HEK293T (cell line): ENCODE measurements around the gene BIN1.

Source experiments
- BHLHE40 ChIP-seq: fragments of 450-650 bp; IDR thresholded peaks from 2 replicates; pipeline ENCODE4 v1.6.1; 2016; ENCODE audit warnings: mild to moderate bottlenecking, moderate library complexity, borderline replicate concordance
- ELF4 ChIP-seq: fragments of 450-650 bp; IDR thresholded peaks from 2 replicates; pipeline ENCODE4 v1.6.1; 2017; ENCODE audit warnings: antibody characterized with exemption
- FOXK2 ChIP-seq: fragments of 450-650 bp; IDR thresholded peaks from 2 replicates; pipeline ENCODE4 v1.6.1; 2016; ENCODE audit warnings: mild to moderate bottlenecking
- LEF1 ChIP-seq: fragments of 450-650 bp; IDR thresholded peaks from 2 replicates; pipeline ENCODE4 v1.6.1; 2017; ENCODE audit warnings: mild to moderate bottlenecking, borderline replicate concordance
- SP1 ChIP-seq: fragments of 450-650 bp; IDR thresholded peaks from 2 replicates; pipeline ENCODE4 v1.6.1; 2017
- SUZ12 ChIP-seq: fragments of 450-650 bp; IDR thresholded peaks from 2 replicates; pipeline ENCODE4 v1.6.1; 2016; ENCODE audit warnings: mild to moderate bottlenecking
- TARDBP ChIP-seq: fragments of 450-650 bp; IDR thresholded peaks from 2 replicates; pipeline ENCODE4 v1.6.1; 2016
- TF ChIP-seq, protein P1 (sequence below): fragments of 450-650 bp; IDR thresholded peaks from 2 replicates; pipeline ENCODE4 v1.6.1; 2016

DNA sequence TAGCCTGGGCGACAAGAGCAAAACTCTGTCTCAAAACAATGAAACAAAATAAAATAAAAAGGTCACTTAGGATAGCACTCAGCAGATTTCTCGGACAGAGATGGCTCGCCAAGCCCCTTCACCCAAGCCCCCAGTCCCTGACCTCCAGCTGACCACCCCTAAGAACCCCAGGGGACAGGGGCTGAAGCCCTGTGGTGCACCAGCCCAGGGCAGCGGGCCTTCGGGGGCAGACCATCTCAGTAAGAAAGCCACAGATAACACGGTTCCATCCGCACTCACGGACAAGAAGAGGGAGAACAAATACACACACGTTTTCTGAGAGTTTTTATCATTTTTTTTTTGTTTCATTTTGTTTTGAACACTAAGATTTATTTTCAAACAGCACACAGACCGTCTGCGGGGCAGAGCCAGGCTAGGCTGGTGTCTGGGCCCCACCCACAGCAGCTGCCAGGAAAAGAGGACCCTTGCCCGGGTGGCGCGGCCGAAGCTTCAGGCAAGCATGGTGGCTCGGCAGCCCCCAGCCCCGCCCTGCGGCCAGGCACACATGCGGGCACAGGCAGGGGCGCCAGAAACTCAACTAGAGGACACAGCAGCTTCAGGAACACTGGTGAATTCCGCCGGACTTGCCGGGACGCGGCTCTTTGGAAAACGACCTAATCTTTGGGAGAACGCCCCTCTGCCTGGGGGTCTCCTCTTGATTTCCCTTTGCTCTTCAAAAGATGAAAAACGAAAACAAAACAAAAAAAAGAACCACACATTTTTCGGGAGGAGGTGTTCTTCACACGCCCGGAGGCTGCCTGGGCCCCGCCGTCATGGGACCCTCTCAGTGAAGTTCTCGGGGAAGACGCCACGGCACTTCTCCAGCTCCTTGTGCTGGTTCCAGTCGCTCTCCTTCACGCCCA is 59.0 kb downstream of the BIN1 start:
- no peak for TF ChIP-seq BHLHE40
- TF ChIP-seq ELF4: no peak
- no peak for TF ChIP-seq SP1
- TF ChIP-seq SUZ12: no peak
- TF ChIP-seq, protein P1, sequence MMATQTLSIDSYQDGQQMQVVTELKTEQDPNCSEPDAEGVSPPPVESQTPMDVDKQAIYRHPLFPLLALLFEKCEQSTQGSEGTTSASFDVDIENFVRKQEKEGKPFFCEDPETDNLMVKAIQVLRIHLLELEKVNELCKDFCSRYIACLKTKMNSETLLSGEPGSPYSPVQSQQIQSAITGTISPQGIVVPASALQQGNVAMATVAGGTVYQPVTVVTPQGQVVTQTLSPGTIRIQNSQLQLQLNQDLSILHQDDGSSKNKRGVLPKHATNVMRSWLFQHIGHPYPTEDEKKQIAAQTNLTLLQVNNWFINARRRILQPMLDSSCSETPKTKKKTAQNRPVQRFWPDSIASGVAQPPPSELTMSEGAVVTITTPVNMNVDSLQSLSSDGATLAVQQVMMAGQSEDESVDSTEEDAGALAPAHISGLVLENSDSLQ: no peak
- TF ChIP-seq TARDBP: no peak
- no peak for TF ChIP-seq FOXK2
- no peak for TF ChIP-seq LEF1
